IPS-NIHi7 (cell line): ENCODE results near the gene PAX5.

Experiments
- DNase-seq: peaks from one replicate; pipeline ENCODE4 v3.0.0; 2012; ENCODE audit warnings: mixed read lengths; ENCODE audit errors: extremely low spot score

The PAX5 gene

GRCh38 chr9:36835271-36835996 is 198.6 kb downstream of the PAX5 start:
- no peak for DNase-seq

DNA sequence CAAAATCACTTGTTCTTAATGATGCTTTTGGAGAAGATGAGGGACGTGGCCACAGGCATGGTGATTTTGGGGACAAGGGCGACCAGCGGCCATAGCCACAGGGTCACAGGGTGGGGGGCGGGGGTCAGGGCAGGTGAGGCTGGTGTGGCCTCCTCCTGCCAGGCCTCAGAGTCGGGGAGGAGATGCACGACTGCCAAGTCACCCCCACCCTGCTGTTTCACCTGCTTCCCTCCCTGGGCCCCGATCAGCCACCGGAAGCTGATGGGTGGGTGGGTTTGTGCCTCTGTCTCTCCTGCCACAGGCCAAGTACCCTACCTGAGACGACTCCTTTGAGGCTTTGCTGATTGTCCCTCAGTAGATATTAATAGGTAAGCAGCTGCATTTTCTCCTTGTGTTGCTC is 199.3 kb downstream of the PAX5 start:
- DNase-seq, result no peak

DNA sequence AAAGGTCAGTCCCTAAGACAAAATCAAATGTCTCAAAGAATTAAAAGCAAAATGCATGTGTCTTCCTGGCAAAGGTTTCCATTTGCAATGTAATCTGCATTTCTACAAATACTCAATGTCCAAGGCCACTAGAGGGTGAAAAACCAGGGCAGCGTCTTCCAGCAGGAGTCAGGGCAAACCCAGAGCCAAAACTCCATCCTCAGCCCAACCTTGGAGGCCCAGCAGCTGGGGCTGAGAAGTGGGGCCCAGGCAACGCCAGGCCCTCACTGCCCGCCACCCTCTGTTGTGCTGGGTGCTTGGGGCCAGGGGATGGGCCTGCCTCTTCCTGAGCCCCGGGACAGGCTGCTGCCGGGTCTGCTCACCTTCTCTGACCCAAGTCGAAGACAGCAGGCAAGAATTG is 200.1 kb downstream of the PAX5 start:
- DNase-seq, result peak; percentile 67

- no peak for DNase-seq
These were observed 201.8 kb downstream of the PAX5 start for GRCh38 chr9:36832164-36832795.

DNA sequence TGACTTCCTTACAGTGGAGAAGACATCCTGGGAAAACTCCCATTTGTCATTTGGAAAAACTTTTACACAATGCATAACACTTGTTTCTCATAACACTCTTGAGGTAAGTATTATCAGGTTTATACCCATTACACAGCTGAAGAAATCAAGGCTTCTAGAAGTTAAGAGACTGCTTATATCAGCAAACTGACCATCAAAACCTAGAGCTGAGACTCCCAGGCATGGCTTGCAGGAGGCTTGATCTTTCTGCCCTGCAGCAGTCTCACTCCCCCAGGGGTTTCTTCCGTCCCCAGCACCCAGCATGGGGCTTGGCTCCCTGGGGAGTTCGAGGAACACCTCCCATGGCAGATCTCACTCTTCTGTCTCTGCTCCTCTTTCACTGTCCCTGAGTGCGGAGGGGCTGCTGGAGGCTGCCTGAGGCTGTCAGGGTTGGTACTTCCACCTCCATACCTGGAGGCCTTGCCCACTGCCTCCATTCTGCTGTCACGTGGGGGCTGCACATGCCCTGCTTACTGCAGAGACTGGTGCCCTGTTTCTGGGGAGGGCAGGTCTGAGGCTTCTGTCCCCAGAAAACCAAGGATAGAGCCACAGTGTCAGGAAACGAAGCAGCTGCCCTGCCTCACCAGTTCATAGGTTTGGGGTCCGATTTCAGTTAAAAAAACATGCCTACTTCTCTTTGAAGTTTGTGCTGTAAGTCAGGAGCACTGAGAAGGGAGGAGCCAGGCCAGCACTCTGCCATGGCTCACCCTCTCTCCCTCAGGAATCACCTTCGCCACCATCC is 202.5 kb downstream of the PAX5 start:
- no peak for DNase-seq

DNA sequence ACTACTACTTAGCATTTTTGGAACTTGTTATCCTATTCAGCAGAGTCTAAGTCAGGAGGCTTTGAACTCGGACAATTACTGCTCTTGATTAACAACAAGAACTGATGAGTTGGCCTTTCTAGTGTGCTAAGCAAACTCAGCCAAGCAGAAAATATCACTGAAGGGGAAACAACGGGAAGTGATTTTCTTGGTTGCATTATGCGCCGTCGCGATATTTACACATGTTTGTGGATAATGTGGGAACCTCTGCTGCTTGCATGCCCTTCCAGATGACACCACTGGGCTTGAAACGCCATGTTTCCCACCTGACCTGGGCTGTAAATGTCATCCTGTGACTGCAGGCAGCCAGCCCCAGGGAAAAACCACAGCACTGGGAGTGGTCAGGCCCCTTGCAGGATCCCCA is 205.5 kb downstream of the PAX5 start:
- no peak for DNase-seq

DNA sequence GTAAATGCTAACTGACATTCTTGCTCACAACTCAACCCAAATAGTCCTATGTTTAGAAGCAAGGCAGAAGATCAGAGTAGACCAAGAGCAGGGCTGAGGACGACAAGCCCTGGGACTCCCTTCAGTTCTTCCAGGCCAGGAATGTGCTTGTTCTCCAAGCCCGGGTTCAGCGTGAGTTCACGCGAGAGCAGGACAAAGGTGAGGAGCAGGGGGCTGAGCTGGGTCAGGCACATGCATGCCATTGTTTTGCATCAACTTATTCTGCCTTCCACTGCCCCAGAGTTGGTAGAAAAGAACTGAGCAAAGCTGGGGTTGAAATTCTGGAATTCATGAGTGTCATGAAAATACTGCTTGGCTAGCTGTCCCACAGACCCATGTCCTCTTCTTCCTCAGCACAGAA is 206.5 kb downstream of the PAX5 start:
- no peak for DNase-seq

DNA sequence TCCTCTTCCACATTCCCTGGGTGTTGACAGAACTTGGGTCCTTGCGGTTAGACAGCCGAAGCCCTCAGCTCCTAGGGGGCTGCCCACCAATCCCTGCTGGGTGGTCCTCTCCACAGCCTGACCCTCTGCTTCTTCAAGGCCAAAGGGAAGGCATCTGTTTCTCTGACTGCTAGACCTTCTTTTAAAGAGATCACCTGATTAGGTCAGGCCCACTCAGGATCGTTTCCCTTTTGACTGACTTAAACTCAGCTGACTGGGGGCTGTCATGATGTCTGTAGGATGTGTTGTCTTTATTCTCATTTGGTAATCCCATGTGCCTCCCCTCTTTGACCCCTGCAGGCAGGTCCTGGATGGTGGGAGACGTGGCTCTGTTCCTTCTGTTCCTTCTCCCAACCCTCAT is 207.5 kb downstream of the PAX5 start:
- DNase-seq, result no peak

DNA sequence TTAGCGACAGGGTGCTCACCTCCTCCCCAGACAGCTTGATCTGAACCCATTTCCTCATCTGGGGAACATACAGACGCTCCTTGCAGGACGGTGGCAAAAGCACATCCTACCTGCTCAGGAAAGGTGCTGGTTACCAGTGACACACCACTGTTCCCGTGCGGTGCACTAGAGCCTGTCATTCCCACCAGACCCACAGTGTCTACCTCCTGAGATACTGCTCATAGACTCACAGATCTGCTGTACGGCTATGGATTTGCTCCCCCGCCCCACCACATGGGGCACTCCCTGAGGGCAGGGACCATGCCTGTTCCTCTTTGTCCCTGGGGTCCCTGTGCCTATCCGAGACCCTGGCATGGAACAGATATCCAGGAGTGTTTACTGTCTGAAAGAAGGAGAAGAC is 208.9 kb downstream of the PAX5 start:
- no peak for DNase-seq

DNA sequence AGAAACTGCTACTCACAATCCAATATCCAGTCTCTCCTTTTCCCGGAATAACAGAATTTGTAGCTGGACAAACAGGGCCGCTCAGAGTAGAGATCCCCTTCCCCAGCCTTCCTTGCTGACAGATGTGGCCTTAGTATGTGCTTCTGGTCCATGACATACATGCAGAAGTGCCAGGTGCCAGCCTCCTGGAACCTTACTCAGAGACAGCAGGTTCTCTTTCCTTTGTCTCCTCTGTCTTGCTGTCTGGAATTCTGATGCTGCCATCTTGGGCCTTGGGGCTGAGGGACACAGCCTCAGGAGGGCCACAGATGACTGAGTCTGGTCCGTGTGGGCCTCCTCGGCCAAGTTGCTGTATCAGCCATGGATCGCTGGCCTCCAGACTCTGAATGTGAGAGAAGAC is 210.1 kb downstream of the PAX5 start:
- DNase-seq, result no peak

- DNase-seq, result no peak
These were observed 210.6 kb downstream of the PAX5 start for GRCh38 chr9:36823466-36823865.

DNA sequence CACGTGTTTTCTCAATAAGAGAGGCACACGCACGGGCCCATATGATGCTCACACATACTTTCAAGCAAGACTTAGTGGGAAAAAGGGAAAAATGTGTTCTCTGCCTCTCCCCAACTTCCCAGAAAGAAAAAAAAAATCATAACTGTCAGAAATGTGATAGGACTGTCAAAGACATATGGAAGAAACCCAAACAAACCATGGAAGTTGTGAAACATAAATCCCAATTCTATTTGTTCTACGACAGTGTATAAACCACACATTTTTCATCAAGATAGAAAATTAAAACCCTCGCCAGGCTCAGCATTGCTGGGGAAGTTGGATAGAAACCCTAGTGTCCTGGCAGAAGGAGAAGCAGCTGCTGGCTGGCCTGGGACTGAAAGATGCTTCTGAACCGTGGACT is 211.9 kb downstream of the PAX5 start:
- no peak for DNase-seq

DNA sequence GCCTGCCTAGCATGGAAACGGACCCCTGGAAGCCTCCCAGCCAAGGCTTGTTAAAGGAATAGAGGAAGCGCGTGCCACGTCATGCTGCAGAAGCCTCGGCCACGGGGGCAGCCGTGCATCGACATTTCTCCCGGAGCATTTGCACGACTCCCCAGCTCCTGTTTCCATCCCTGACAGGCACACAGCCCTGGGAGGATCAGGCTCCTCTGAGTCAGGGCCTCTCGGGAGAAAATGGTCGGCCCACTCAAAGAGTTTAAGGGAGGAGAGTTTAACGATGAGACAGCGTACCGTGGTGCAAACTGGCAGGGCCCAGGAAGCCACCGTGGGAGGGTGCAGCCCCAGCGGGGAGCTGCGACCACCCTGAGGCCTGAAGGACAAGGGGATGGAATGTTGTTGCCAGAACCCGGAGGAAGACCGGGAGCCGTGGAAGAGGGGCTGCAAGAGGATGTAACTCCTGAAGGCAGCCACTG is 213.6 kb downstream of the PAX5 start:
- DNase-seq, result no peak

DNA sequence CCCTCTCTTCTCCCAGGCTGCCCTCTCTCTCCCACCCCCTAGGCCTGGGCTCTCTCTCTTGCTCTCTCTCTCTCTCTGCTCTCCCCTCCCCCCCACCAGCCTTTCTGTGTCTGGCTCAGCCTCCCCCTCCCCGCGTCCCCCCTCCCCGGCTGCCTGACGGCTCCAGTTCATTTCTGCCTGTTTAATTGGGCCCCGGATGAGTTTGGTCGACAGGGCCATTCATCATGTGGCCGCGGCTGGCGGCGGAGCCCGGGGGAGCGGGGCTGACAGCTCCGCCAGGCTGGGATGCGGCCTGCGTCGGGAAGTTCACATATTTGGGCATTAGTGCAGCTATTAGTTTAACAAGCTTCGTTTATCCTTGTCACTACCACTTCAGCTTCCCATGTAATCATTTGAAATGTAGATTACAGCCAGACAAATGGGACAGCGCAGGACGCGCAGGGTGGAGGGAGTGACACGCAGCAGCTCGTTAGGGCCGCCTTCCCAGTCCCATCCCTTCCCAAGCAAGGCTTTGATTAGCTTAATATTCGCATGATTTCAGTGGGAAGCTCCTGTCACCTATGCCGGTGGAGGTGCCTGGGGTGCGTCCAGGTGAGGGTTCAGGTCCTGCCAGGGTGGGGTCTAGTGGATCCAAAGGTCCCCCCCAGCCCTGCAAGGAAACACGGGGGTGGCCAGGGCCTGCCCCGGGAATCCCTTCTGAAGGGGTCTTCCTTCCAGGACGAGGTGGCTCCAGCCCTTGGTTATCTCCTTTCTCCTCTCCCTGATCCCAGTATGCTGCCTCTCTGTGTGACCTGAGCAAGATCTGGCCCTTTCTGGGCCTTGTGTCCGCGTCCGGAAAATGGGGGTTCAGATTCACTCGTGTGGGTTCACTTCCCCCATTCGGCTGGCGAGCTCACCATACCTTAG is 214.8 kb downstream of the PAX5 start:
- DNase-seq, result peak; percentile 57

DNA sequence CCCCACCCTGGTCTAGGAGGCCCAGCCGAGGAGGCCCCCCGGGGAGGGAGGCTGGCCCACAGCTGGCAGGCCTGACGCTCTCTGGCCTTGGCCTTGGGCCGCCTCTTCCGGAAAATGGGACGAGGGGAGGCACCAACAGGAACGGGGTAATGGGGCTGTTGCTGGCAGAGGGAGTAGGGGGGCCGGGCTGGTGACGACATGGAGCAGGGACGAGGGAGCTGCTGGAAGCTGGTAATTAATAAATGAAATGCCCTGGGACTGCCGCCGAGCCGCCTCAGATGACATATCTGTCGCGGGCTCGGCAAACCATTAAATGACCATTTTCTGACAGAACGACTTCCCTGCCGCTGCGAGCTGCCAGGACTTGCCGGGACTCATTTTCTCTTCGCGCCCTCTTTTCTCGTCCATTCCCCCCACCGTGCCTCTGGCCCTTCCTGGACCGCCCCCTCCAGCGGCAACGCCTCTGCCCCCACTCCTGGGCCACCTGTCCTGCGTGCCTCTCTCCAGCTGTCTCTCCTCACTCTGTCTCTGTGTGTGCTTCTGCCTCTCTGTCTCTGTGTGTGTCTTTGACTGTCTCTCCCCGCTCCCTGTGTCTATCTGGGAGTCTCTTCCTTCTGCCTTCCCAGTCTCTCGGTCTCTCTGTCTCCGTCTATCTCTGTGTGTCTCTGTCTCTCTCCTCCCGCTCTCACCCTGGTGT is 215.7 kb downstream of the PAX5 start:
- DNase-seq, result no peak

GRCh38 chr9:36817160-36817834 is 216.8 kb downstream of the PAX5 start:
- no peak for DNase-seq

- DNase-seq, result no peak
These were observed 217.7 kb downstream of the PAX5 start for GRCh38 chr9:36816371-36816770.

- DNase-seq, result no peak
These were observed 218.3 kb downstream of the PAX5 start for GRCh38 chr9:36815566-36816348.

- DNase-seq, result no peak
These were observed 219.0 kb downstream of the PAX5 start for GRCh38 chr9:36815023-36815422.

GRCh38 chr9:36813154-36813553 is 220.9 kb downstream of the PAX5 start:
- no peak for DNase-seq
